ENCODE results near the gene EMC10.
"Not testable (repeated sequence)": the region's sequence is repeated elsewhere in the genome, so short reads cannot be mapped to it uniquely, and the experiment has no call there.

Gene EMC10

GRCh38 chr19:50515168-50515561 is 38.9 kb downstream of the EMC10 start:
- no peak for DNase-seq (ENCODE audit: low read depth)

GRCh38 chr19:50516456-50516855 is 40.1 kb downstream of the EMC10 start:
- no peak for DNase-seq (ENCODE audit: low read depth)

GRCh38 chr19:50516964-50517703 is 40.8 kb downstream of the EMC10 start:
- no peak for DNase-seq (ENCODE audit: low read depth)

- no peak for DNase-seq (ENCODE audit: low read depth)
Observed at GRCh38 chr19:50517704-50518075, 41.4 kb downstream of the EMC10 start.

GRCh38 chr19:50518091-50519005 is 42.0 kb downstream of the EMC10 start:
- no peak for DNase-seq (ENCODE audit: low read depth)

GRCh38 chr19:50519006-50519575 is 42.8 kb downstream of the EMC10 start:
- no peak for DNase-seq (ENCODE audit: low read depth)

GRCh38 chr19:50520822-50521465 is 44.6 kb downstream of the EMC10 start:
- no peak for DNase-seq (ENCODE audit: low read depth)

- DNase-seq (ENCODE audit: low read depth) = no peak
Observed at GRCh38 chr19:50522881-50523280, 46.6 kb downstream of the EMC10 start.

GRCh38 chr19:50528052-50528451 is 51.7 kb downstream of the EMC10 start:
- not testable (repeated sequence) for DNase-seq (ENCODE audit: low read depth)

- no peak for DNase-seq (ENCODE audit: low read depth)
Observed at GRCh38 chr19:50531171-50531612, 54.9 kb downstream of the EMC10 start.

GRCh38 chr19:50532952-50533351 is 56.6 kb downstream of the EMC10 start:
- no peak for DNase-seq (ENCODE audit: low read depth)

- no peak for DNase-seq (ENCODE audit: low read depth)
Observed at GRCh38 chr19:50534478-50534877, 58.2 kb downstream of the EMC10 start.

GRCh38 chr19:50535672-50536187 is 59.4 kb downstream of the EMC10 start:
- no peak for DNase-seq (ENCODE audit: low read depth)

GRCh38 chr19:50536662-50537305 is 60.5 kb downstream of the EMC10 start:
- no peak for DNase-seq (ENCODE audit: low read depth)

GRCh38 chr19:50537306-50537685 is 61.0 kb downstream of the EMC10 start:
- no peak for DNase-seq (ENCODE audit: low read depth)

GRCh38 chr19:50537769-50538230 is 61.5 kb downstream of the EMC10 start:
- peak; percentile 43 for DNase-seq (ENCODE audit: low read depth)

Measured in HS-27A (cell line).